K562 (cell line): ENCODE results near the gene SMAD3. TPM values are rescaled to one million over a fixed set of nuclear protein-coding genes. Genes with fewer than 3 reads are reported as not detected.

Source experiments
- ATF6 ChIP-seq: sonication (generic); formaldehyde crosslinking; IDR thresholded peaks from 2 replicates; pipeline ENCODE4 v1.4.0; 2020; ENCODE audit warnings: mild to moderate bottlenecking, missing genetic modification reagents
- FIP1L1 ChIP-seq: fragments of 200-400 bp; formaldehyde crosslinking; IDR thresholded peaks from 2 replicates; pipeline ENCODE4 v1.6.1; 2018; ENCODE audit warnings: mild to moderate bottlenecking, low read depth, low read length; ENCODE audit not compliant: poor library complexity, severe bottlenecking
- HEY1 ChIP-seq: fragments of 250-450 bp; sonication (Bioruptor Pico); IDR thresholded peaks from 2 replicates; pipeline ENCODE4 v1.5.0; 2020; ENCODE audit warnings: mild to moderate bottlenecking, moderate library complexity, borderline replicate concordance
- MAFF ChIP-seq: IDR thresholded peaks from 2 replicates; pipeline ENCODE4 v1.6.1; 2012; ENCODE audit warnings: low read length, improper control_type of control experiment
- MCM3 ChIP-seq: fragments of 450-650 bp; IDR thresholded peaks from 2 replicates; pipeline ENCODE4 v1.6.1; 2016
- MED1 ChIP-seq: sonication (generic); formaldehyde crosslinking; IDR thresholded peaks from 2 replicates; pipeline ENCODE4 v1.8.1; 2023; ENCODE audit warnings: missing genetic modification reagents, borderline replicate concordance
- MEIS2 ChIP-seq: fragments of 450-650 bp; IDR thresholded peaks from 2 replicates; pipeline ENCODE4 v1.6.1; 2014; ENCODE audit warnings: mild to moderate bottlenecking; ENCODE audit not compliant: partially characterized antibody
- NFIC ChIP-seq: fragments of 450-650 bp; IDR thresholded peaks from 2 replicates; pipeline ENCODE4 v1.6.1; 2017; ENCODE audit warnings: mild to moderate bottlenecking, inconsistent platforms
- PATZ1 ChIP-seq: fragments of 250-450 bp; sonication (Bioruptor Pico); IDR thresholded peaks from 2 replicates; pipeline ENCODE4 v1.5.0; 2020; ENCODE audit warnings: mild to moderate bottlenecking, borderline replicate concordance
- PKNOX1 ChIP-seq: fragments of 450-650 bp; IDR thresholded peaks from 2 replicates; pipeline ENCODE4 v1.6.1; 2016
- RNF2 ChIP-seq: sonication (generic); IDR thresholded peaks from 2 replicates; pipeline ENCODE4 v1.6.1; 2016
- USF1 ChIP-seq: sonication (generic); formaldehyde crosslinking; IDR thresholded peaks from 2 replicates; pipeline ENCODE4 v1.9.0; 2022; ENCODE audit warnings: mild to moderate bottlenecking, missing genetic modification reagents
- ZNF512 ChIP-seq: IDR thresholded peaks from 2 replicates; pipeline ENCODE4 v1.6.1; 2016; ENCODE audit warnings: missing genetic modification characterization, missing compliant biosample characterization
- polyA plus RNA-seq, 8 experiments: library from polyadenylated mRNA; depleted of rRNA in 4 of 8; stranded (reverse) in 5 of 8; unstranded in 3 of 8; fragments of >200 nt; fragmentation: Nextera tagmentation in 2 of 8; fragmentation: Illumina TruSeq in 1 of 8; extraction: Ambion mirVana in 2 of 8; extraction: Trizol in 1 of 8; gene quantifications; 2 replicates each; pipeline versions ENCODE4 v1.2.1 to v1.2.3, GENCODE V29; 2011 to 2014; ENCODE audit warnings: inconsistent platforms in 1 of 8, missing spikeins in 1 of 8
- total RNA-seq, 7 experiments: library from RNA; depleted of rRNA in 6 of 7; stranded (reverse); fragments of >200 nt in 6 of 7; fragmentation: Illumina TruSeq in 2 of 7; extraction: Trizol in 2 of 7; gene quantifications; 2 replicates each; pipeline versions ENCODE4 v1.2.1 to v1.2.3, GENCODE V29; 2011 to 2021; ENCODE audit warnings: low replicate concordance in 1 of 7
- TF ChIP-seq, protein P1 (sequence below): fragments of 450-650 bp; formaldehyde crosslinking; IDR thresholded peaks from 2 replicates; pipeline ENCODE4 v1.4.0; 2022; ENCODE audit warnings: missing genetic modification characterization

SMAD3 gene
- total and polyA plus RNA-seq, 9 of the 15 experiments (the other 6 are each of a cell fraction or from before 2014, with no cell fraction given): 4.3 to 39.2 (median 11.1) TPM

DNA sequence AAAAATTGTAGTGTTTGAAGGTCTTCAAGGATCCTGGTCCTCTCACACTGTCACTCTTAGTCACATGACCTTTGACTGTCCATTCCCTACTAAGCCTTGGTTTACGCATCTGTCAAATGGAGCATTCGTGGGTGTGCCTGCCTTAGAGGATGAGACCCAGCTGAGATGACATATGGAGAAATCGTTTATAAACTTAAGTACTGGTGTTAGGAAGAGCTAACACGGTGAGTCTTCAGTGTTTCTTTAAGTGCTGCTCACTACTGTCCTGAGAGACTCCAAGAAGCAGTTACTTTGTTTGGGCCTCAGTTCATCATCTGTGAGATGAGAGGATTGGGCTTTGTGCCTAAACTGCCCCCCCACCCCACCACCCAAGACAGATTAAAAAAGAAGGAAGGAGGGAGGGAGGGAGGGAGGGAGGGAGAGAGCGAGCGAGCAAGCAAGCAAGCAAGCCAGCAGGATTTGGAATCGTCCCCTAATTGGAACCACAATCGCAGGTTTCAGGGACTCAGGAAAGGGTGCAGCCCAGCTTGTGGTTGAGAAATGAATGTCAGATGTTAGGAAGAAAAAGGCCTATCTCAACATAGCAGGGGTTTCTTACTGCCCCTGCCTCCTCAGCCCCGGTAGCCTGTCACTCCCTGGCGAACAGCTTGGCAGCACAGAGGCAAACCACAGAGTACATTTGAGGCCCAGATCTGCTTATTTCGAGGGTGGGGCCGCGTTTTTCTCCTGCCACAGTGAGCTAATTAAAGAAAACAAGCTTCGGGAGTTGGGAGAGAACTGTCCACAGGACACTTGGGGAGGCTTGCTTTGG lies 32.7 kb downstream of the SMAD3 start (continued):
- peak; percentile 60; the same call in 1 of the 2 replicates for TF ChIP-seq USF1 (CRISPR knock-in tag)
- TF ChIP-seq MAFF: no peak
- TF ChIP-seq MED1 (CRISPR knock-in tag): no peak
- no peak for TF ChIP-seq ZNF512 (tag)
- no peak for TF ChIP-seq ATF6 (CRISPR knock-in tag)
- peak; percentile 32; the same call in 1 of the 2 replicates for TF ChIP-seq PKNOX1
- TF ChIP-seq MEIS2: peak; percentile 32
- TF ChIP-seq, protein P1, sequence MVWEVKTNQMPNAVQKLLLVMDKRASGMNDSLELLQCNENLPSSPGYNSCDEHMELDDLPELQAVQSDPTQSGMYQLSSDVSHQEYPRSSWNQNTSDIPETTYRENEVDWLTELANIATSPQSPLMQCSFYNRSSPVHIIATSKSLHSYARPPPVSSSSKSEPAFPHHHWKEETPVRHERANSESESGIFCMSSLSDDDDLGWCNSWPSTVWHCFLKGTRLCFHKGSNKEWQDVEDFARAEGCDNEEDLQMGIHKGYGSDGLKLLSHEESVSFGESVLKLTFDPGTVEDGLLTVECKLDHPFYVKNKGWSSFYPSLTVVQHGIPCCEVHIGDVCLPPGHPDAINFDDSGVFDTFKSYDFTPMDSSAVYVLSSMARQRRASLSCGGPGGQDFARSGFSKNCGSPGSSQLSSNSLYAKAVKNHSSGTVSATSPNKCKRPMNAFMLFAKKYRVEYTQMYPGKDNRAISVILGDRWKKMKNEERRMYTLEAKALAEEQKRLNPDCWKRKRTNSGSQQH: no peak
- TF ChIP-seq FIP1L1: no peak
- no peak for TF ChIP-seq PATZ1
- no peak for TF ChIP-seq MCM3
- no peak for TF ChIP-seq HEY1 (CRISPR knock-in tag)
- TF ChIP-seq NFIC: peak; percentile 16; the same call in 1 of the 2 replicates
- peak; percentile 36; the same call in 1 of the 2 replicates for TF ChIP-seq RNF2
